ENCODE results near the gene VPS39. TPM values are rescaled to one million over a fixed set of nuclear protein-coding genes. Genes with fewer than 3 reads are reported as not detected.

The VPS39 gene
- polyA plus RNA-seq, 1 donor (not counting 4 experiments of a cell fraction or from before 2014, with no cell fraction given) = 29.7 TPM

DNA sequence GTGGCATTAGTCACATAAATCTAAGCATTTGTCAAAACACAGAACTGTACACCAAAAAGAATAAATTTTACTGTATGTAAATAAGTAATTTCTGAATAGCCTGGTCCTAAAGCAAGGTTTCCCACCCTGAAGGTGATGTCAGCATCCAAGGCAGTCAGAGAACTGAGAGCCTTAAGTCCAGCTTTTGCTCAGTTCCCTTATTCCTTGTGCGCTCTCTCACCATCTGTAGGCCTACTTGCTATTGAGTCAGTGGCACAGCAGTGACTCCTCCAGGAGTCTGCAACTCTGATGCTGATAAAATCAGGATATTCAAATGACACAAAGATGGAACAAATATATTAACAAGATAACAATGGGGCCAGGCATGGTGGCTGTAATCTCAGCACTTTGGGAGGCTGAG, 22.3 kb downstream of the VPS39 start:
- Histone ChIP-seq H3K4me1 (ENCODE audit: control insufficient read depth, extremely low read depth, insufficient read depth, low read length) (no peaks in the 10 kb centered on the region), H3K36me3 (ENCODE audit: control insufficient read depth in 2 of 2, extremely low read depth in 1 of 2, insufficient read depth in 2 of 2, low read length in 2 of 2) (peaks cover 18 to 20% of the 10 kb centered on the region in 2 experiments), H2AFZ (ENCODE audit: control insufficient read depth, low read length) (no peak overlapping the region), H3K9me1 (ENCODE audit: control insufficient read depth, extremely low read depth, insufficient read depth, low read length) (no peaks in the 10 kb centered on the region), H3K9me3 (ENCODE audit: control insufficient read depth, low read depth, low read length) (no peaks in the 10 kb centered on the region), H3K9ac (ENCODE audit: control insufficient read depth, extremely low read depth, insufficient read depth, low read length) (no peak overlapping the region), H3K27me3 (ENCODE audit: control insufficient read depth, extremely low read depth, insufficient read depth, low read length) (no peaks in the 10 kb centered on the region), H4K20me1 (ENCODE audit: control insufficient read depth, extremely low read depth, insufficient read depth, low read length) (no peaks in the 10 kb centered on the region), H3K27ac (ENCODE audit: control insufficient read depth, insufficient read depth, low read length) (no peak overlapping the region), H3K4me3 (ENCODE audit: control insufficient read depth in 2 of 3, extremely low read depth in 1 of 3, insufficient read depth in 2 of 3, low read depth in 1 of 3, low read length in 3 of 3) (no peak overlapping the region), H3K79me2 (ENCODE audit: control insufficient read depth, insufficient read depth, low read length) (no peaks in the 10 kb centered on the region), H3K4me2 (ENCODE audit: control insufficient read depth, extremely low read depth, insufficient read depth, low read depth, low read length) (no peak overlapping the region)
- TF ChIP-seq, protein P1, sequence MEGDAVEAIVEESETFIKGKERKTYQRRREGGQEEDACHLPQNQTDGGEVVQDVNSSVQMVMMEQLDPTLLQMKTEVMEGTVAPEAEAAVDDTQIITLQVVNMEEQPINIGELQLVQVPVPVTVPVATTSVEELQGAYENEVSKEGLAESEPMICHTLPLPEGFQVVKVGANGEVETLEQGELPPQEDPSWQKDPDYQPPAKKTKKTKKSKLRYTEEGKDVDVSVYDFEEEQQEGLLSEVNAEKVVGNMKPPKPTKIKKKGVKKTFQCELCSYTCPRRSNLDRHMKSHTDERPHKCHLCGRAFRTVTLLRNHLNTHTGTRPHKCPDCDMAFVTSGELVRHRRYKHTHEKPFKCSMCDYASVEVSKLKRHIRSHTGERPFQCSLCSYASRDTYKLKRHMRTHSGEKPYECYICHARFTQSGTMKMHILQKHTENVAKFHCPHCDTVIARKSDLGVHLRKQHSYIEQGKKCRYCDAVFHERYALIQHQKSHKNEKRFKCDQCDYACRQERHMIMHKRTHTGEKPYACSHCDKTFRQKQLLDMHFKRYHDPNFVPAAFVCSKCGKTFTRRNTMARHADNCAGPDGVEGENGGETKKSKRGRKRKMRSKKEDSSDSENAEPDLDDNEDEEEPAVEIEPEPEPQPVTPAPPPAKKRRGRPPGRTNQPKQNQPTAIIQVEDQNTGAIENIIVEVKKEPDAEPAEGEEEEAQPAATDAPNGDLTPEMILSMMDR (optimal IDR thresholded peaks at IDR 0.05 in 1 of 3, IDR thresholded peaks at IDR 0.05 in 1 of 3, conservative IDR thresholded peaks at IDR 0.05 in 1 of 3; ENCODE audit: extremely low read depth in 1 of 3, insufficient read depth in 2 of 3, low read length in 3 of 3) = no peak
- no peak for TF ChIP-seq EZH2 (IDR thresholded peaks at IDR 0.05; ENCODE audit: low read length)
- dilution Hi-C loops (cut with MboI; ENCODE audit: extremely low pct_ligation_motif_present, low sequenced_read_pairs) = no loop called here
- DNase-seq (ENCODE audit: low read depth, low spot score) (no peak), FAIRE-seq (no peak)

- no peak overlapping the region for H2AFZ ChIP-seq (ENCODE audit: control insufficient read depth, low read length)
- no peak for DNase-seq (ENCODE audit: low read depth, low spot score)
- no peaks in the 10 kb centered on the region for H3K27me3 ChIP-seq (ENCODE audit: control insufficient read depth, extremely low read depth, insufficient read depth, low read length)
- H3K36me3 ChIP-seq (ENCODE audit: control insufficient read depth in 2 of 2, extremely low read depth in 1 of 2, insufficient read depth in 2 of 2, low read length in 2 of 2) = peaks cover 11 to 15% of the 10 kb centered on the region in 2 experiments
- H3K27ac ChIP-seq (ENCODE audit: control insufficient read depth, insufficient read depth, low read length) = no peak overlapping the region
- TF ChIP-seq EZH2 (IDR thresholded peaks at IDR 0.05; ENCODE audit: low read length) = no peak
- TF ChIP-seq, protein P1 (optimal IDR thresholded peaks at IDR 0.05 in 1 of 3, IDR thresholded peaks at IDR 0.05 in 1 of 3, conservative IDR thresholded peaks at IDR 0.05 in 1 of 3; ENCODE audit: extremely low read depth in 1 of 3, insufficient read depth in 2 of 3, low read length in 3 of 3) = no peak
- H4K20me1 ChIP-seq (ENCODE audit: control insufficient read depth, extremely low read depth, insufficient read depth, low read length) = no peaks in the 10 kb centered on the region
- H3K9me3 ChIP-seq (ENCODE audit: control insufficient read depth, low read depth, low read length) = no peaks in the 10 kb centered on the region
- H3K79me2 ChIP-seq (ENCODE audit: control insufficient read depth, insufficient read depth, low read length) = no peaks in the 10 kb centered on the region
- no peak overlapping the region for H3K4me2 ChIP-seq (ENCODE audit: control insufficient read depth, extremely low read depth, insufficient read depth, low read depth, low read length)
- H3K4me1 ChIP-seq (ENCODE audit: control insufficient read depth, extremely low read depth, insufficient read depth, low read length) = no peaks in the 10 kb centered on the region
- no peak overlapping the region for H3K4me3 ChIP-seq (ENCODE audit: control insufficient read depth in 2 of 3, extremely low read depth in 1 of 3, insufficient read depth in 2 of 3, low read depth in 1 of 3, low read length in 3 of 3)
- no peak overlapping the region for H3K9ac ChIP-seq (ENCODE audit: control insufficient read depth, extremely low read depth, insufficient read depth, low read length)
- FAIRE-seq = no peak
- dilution Hi-C loops (cut with MboI; ENCODE audit: extremely low pct_ligation_motif_present, low sequenced_read_pairs) = no loop called here
- H3K9me1 ChIP-seq (ENCODE audit: control insufficient read depth, extremely low read depth, insufficient read depth, low read length) = no peaks in the 10 kb centered on the region
Observed at GRCh38 chr15:42184736-42185135, 23.4 kb downstream of the VPS39 start.
